Duodenal mucosa (tissue), 2 donors: ENCODE results near the gene MAML3.

ENCODE experiments used
- H3K27ac ChIP-seq: one replicate; pipeline ENCODE4 v1.7.0; 2013; ENCODE audit warnings: low read depth, low read length
- H3K27me3 ChIP-seq, 2 donors: one replicate each; pipeline ENCODE4 v1.7.0; 2013; ENCODE audit warnings: low read length in 2 of 2, control low read depth in 1 of 2; ENCODE audit not compliant: insufficient read depth in 2 of 2, control insufficient read depth in 1 of 2
- H3K36me3 ChIP-seq, 2 donors: one replicate each; pipeline ENCODE4 v1.7.0; 2013; ENCODE audit warnings: low read length in 2 of 2, control low read depth in 1 of 2; ENCODE audit not compliant: insufficient read depth in 2 of 2, control insufficient read depth in 1 of 2
- H3K4me1 ChIP-seq, 2 donors: one replicate each; pipeline ENCODE4 v1.7.0; 2013; ENCODE audit warnings: low read length in 2 of 2, control low read depth in 1 of 2; ENCODE audit not compliant: insufficient read depth in 2 of 2, control insufficient read depth in 1 of 2
- H3K4me3 ChIP-seq, 2 donors: one replicate each; pipeline ENCODE4 v1.7.0; 2013; ENCODE audit warnings: low read length in 2 of 2, low read depth in 1 of 2
- H3K9ac ChIP-seq, 2 donors: one replicate each; pipeline ENCODE4 v1.7.0; 2013; ENCODE audit warnings: low read length in 2 of 2, low read depth in 1 of 2
- H3K9me3 ChIP-seq, 2 donors: one replicate each; pipeline ENCODE4 v1.7.0; 2013; ENCODE audit warnings: low read length in 2 of 2, control low read depth in 1 of 2; ENCODE audit not compliant: control insufficient read depth in 1 of 2

Gene MAML3

DNA sequence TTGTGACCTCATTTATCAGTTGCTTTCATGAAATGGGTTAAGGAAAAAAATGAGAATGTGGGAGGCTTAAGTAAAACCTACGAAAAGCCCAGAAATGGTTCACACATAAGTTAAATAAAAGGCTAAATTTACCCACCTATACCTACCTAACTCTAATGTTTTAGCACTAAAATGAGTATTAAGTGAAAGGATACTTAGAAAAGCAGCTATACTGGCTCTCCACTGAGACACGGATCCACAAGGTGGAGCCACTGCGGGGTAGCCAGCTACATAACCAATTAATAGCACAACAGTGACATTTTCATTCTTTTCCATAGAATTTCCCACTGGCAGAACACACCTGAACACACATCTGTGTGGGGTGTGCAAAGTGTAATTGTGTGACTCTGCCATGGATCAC, 101.9 kb downstream of the MAML3 start:
- no peak overlapping the region for H3K27ac ChIP-seq
- H3K4me1 ChIP-seq, result peaks cover 29 to 34% of the 10 kb centered on the region in 2 donors
- no peaks in the 10 kb centered on the region for H3K27me3 ChIP-seq
- no peaks in the 10 kb centered on the region for H3K9me3 ChIP-seq
- no peak overlapping the region for H3K4me3 ChIP-seq
- no peak overlapping the region for H3K9ac ChIP-seq
- H3K36me3 ChIP-seq, result no peaks in the 10 kb centered on the region

DNA sequence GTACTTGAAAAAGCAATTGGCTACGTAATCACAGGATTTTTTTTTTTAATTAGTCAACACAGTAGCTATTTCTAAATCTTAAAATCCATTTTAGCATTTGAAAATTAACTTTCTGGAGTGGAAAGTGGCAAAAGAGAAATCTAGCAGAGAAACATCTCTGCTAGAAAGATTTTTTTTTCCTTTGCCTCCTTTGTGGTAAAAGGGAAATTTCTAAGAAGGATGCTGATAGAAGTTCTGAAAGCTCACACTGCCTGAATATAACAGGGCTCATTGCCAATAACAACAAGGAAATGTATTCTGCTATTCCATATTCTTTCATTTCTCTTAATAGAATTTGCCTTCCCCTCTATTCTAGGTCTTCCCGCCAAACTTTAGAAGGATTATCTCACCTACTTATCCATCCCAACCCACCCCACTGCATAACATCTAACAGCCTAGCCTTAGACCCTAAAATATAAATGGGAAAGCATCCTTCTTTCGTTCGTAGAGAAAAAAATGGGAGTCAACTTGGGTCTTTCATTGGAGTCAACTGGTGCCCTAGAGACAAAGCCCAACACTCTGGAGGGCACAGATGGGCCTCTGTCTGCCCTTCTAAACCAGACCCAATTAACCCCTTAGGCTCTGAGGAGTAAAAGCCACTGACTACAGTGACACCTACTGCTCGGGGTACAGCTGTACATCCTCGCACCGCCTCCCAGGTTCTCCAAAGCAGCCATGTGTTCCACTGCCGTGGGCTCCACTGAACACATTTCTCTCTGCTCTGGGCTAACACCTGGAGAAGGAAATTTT, 103.9 kb downstream of the MAML3 start:
- peak overlapping the region; percentile 43 to 62 for H3K9ac ChIP-seq
- H3K4me1 ChIP-seq, result peaks cover 29 to 46% of the 10 kb centered on the region in 2 donors
- H3K27me3 ChIP-seq, result no peaks in the 10 kb centered on the region
- no peaks in the 10 kb centered on the region for H3K36me3 ChIP-seq
- H3K9me3 ChIP-seq, result no peaks in the 10 kb centered on the region
- no peak overlapping the region for H3K27ac ChIP-seq
- peak overlapping the region; percentile 74 for H3K4me3 ChIP-seq

DNA sequence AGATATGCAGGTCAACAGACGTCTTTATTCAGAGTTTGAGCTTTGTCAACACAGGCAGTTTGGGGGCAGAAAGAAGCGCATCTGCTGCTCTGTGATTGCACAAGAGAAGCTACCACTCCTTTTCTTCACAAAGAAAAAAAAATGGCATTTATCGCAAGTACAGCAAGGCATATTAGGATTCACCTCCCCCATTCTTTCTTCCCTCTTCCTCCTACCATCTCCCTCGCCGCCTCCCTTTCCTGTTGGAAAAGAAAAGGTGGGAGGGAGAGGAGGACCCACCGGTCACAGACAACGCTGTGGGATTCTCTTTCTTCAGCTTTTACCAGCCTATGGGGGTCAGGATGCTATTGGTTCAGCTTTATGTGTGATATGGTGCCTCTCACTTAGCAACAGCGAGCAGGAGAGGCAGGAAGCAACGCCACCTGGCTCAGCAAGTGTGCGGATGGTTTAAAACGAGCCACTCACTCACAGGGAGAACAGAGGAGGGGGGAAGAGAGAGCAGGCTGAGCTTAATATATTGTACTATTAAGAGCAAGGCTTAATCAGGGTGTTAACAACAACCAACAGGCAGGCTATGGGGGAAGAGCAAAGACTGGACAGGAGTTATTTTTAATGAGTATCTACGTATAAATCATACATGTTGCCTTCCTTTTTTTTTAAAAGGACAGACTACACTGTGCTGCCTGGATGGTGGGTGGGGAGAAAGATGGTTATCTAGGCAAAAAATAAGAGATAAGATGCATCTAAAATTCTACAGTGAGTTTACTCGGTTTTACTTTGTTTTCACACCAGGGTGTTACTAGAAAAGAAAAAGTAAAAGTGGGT, 104.7 kb downstream of the MAML3 start:
- H3K27me3 ChIP-seq, result no peaks in the 10 kb centered on the region
- H3K9ac ChIP-seq, result peak overlapping the region; percentile 43 to 62
- H3K27ac ChIP-seq, result peak overlapping the region; percentile 43

DNA sequence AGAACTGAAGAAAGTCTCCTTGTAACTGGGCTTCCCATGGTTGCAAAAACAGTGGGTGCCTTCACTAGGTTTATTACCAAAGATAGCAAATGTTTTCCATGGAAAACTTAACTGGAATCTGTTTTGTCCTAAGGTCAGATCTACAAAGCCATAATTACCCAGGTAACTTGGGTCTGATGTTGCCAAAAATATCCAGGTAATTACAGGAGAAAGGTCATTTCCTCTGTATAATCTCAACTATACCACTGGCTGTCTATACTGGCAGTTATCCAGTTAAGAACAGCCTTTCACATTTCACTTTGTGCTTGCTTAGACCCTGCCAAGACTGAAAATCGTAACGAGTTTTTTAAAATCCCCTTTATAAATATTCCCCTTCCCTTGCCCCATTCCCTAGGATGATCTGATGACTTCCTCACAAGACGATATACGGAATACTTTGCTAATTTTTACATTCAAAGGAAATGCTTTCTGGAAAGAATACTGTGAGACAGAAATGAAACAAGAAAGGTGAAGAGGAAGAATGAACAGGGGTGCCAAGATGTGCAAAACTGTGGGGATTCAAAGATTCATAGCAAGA, 105.5 kb downstream of the MAML3 start:
- H3K27ac ChIP-seq, result peak overlapping the region; percentile 43
- peak overlapping the region; percentile 43 to 62 for H3K9ac ChIP-seq
- no peaks in the 10 kb centered on the region for H3K36me3 ChIP-seq

More for the DNA sequence above, 104.7 kb downstream of the MAML3 start:
- Histone ChIP-seq H3K4me1 (peaks cover 29 to 46% of the 10 kb centered on the region in 2 donors), H3K4me3 (peak overlapping the region; percentile 74), H3K36me3 (no peaks in the 10 kb centered on the region), H3K9me3 (no peaks in the 10 kb centered on the region)

GRCh38 chr4:140047786-140048185, 106.2 kb downstream of the MAML3 start:
- Histone ChIP-seq H3K36me3 (no peaks in the 10 kb centered on the region), H3K4me3 (peak overlapping the region; percentile 74), H3K9me3 (no peaks in the 10 kb centered on the region), H3K9ac (peak overlapping the region in 1 of 2 donors; percentile 62), H3K4me1 (peaks cover 29 to 46% of the 10 kb centered on the region in 2 donors), H3K27me3 (no peaks in the 10 kb centered on the region), H3K27ac (peak overlapping the region; percentile 22)

More for the DNA sequence above, 105.5 kb downstream of the MAML3 start:
- Histone ChIP-seq H3K27me3 (no peaks in the 10 kb centered on the region), H3K9me3 (no peaks in the 10 kb centered on the region), H3K4me1 (peaks cover 29 to 46% of the 10 kb centered on the region in 2 donors), H3K4me3 (peak overlapping the region; percentile 74)

GRCh38 chr4:140047017-140047640, 106.9 kb downstream of the MAML3 start:
- Histone ChIP-seq H3K4me1 (peaks cover 29 to 46% of the 10 kb centered on the region in 2 donors), H3K36me3 (no peaks in the 10 kb centered on the region), H3K9ac (no peak overlapping the region), H3K4me3 (no peak overlapping the region), H3K27ac (no peak overlapping the region), H3K27me3 (no peaks in the 10 kb centered on the region), H3K9me3 (no peaks in the 10 kb centered on the region)

DNA sequence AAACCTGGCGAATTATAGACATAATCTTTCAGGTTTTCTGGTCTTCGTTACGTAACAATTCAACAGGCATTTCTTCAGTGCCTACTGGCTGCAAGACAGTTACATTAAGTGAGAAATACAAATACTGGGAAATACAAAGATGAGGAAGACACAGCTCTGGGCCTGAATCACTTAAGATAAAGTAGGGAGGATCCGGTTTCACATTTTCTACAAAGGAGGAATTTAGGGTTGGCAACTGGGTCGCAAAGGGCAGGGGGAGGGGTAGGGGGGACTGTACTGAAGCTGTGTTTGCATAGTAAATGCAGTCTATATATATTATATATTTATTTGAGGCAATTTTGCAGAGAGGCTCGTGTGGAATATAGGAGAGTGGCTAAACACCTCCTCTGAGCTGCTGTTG, 107.4 kb downstream of the MAML3 start:
- no peaks in the 10 kb centered on the region for H3K9me3 ChIP-seq
- H3K4me3 ChIP-seq, result no peak overlapping the region
- no peak overlapping the region for H3K9ac ChIP-seq
- no peak overlapping the region for H3K27ac ChIP-seq
- H3K27me3 ChIP-seq, result no peaks in the 10 kb centered on the region
- no peaks in the 10 kb centered on the region for H3K36me3 ChIP-seq
- peaks cover 29 to 46% of the 10 kb centered on the region in 2 donors for H3K4me1 ChIP-seq

DNA sequence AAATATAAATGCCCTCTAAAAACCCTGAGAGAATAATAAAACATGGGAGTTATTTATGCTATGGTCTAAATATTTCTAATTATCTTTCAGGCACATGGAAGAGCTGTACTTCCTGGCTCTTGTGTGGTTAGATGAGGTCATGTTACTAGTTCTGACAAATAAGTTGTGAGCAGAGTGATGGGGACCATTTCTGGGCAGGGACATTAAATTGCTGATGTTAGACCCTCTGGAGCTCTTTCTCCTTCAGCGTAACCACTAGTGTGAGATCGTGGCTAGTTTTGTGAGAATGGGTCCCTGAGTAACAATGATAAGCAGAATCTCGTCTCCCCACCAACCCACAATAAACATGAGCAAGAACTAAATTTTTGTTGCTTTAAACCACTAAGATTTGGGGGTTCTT, 108.0 kb downstream of the MAML3 start:
- H3K27me3 ChIP-seq, result no peaks in the 10 kb centered on the region
- no peak overlapping the region for H3K4me3 ChIP-seq
- H3K9ac ChIP-seq, result no peak overlapping the region
- H3K9me3 ChIP-seq, result no peaks in the 10 kb centered on the region
- no peaks in the 10 kb centered on the region for H3K36me3 ChIP-seq
- peaks cover 29 to 46% of the 10 kb centered on the region in 2 donors for H3K4me1 ChIP-seq
- H3K27ac ChIP-seq, result no peak overlapping the region

DNA sequence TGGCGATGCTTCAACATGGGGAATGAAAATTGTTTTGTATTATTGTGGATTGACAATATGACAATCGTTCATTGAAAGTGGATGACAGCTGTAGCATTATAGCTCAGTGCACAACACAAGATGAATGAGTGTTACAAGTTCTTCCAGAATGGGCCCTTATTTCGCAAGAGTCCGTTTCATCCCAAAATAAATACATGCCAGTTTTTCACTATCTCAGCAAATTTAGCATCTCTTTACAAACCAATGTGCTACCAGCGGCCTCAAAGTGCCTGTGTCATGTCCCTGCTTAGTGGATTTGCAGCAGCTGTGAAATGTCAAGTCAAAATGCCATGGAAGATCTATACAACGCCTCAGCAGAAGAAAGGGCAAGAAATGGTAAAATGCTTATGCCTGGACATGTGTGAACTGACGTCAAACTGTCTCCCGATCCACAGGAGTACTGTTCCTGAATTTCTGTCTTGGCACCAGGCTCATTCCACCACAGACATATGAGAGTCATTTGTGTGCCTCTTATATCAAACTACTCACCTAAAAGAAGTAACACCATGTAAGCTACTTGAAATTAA, 109.6 kb downstream of the MAML3 start:
- no peak overlapping the region for H3K9ac ChIP-seq
- H3K36me3 ChIP-seq, result no peaks in the 10 kb centered on the region
- no peak overlapping the region for H3K4me3 ChIP-seq
- no peaks in the 10 kb centered on the region for H3K27me3 ChIP-seq
- no peak overlapping the region for H3K27ac ChIP-seq
- H3K9me3 ChIP-seq, result no peaks in the 10 kb centered on the region
- H3K4me1 ChIP-seq, result peaks cover 30 to 41% of the 10 kb centered on the region in 2 donors
